H1 (cell line): ENCODE results near the gene PIM1. TPM values are rescaled to one million over a fixed set of nuclear protein-coding genes. Genes with fewer than 3 reads are reported as not detected.

Experiments used
- CTCF ChIA-PET: fragments of 300-600 bp; sonication (Branson Sonifier 250); formaldehyde crosslinking; loops from one replicate; lab custom pipeline; 2021; ENCODE audit not compliant: partially characterized antibody; lab: Charles Lee
- POLR2A ChIA-PET: fragments of 300-600 bp; sonication (Branson Sonifier 250); formaldehyde crosslinking; loops from one replicate; lab custom pipeline; 2021; ENCODE audit warnings: inconsistent platforms; ENCODE audit not compliant: partially characterized antibody; lab: Charles Lee
- DNase-seq, 2 experiments: peaks; one replicate each; pipeline versions ENCODE4 v3.0.0 to v3.0.0-alpha.2; 2010 to 2022; ENCODE audit warnings: low spot score in 2 of 2, low read depth in 1 of 2, mixed read lengths in 1 of 2
- FAIRE-seq: peaks from 2 replicates; lab custom pipeline; 2011; peaks lifted over from hg19 to GRCh38; lab: Jason Lieb, UNC
- H2AFZ ChIP-seq: 2 replicates; pipeline ENCODE4 v1.8.1; 2012; ENCODE audit warnings: low read length, inconsistent platforms
- H2AK5ac ChIP-seq: 2 replicates; pipeline ENCODE4 v1.6.1; 2013; ENCODE audit warnings: low read depth, low read length
- H2BK120ac ChIP-seq: replicated peaks from 2 replicates; pipeline ENCODE3; 2013; ENCODE audit warnings: low read depth, low read length, inconsistent platforms
- H2BK12ac ChIP-seq: 2 replicates; pipeline ENCODE4 v1.6.1; 2013; ENCODE audit warnings: low read depth, low read length
- H2BK15ac ChIP-seq: 2 replicates; pipeline ENCODE4 v1.6.1; 2013; ENCODE audit warnings: low read length
- H2BK20ac ChIP-seq: 2 replicates; pipeline ENCODE4 v1.6.1; 2013; ENCODE audit warnings: low read length
- H2BK5ac ChIP-seq: 2 replicates; pipeline ENCODE4 v1.6.1; 2013; ENCODE audit warnings: low read depth, low read length
- H3K14ac ChIP-seq: 2 replicates; pipeline ENCODE4 v1.6.1; 2013; ENCODE audit warnings: inconsistent platforms; ENCODE audit not compliant: insufficient read length
- H3K18ac ChIP-seq: 2 replicates; pipeline ENCODE4 v1.6.1; 2013; ENCODE audit warnings: low read length; ENCODE audit errors: extremely low read depth
- H3K23ac ChIP-seq: 2 replicates; pipeline ENCODE4 v1.6.1; 2013; ENCODE audit warnings: inconsistent platforms; ENCODE audit not compliant: insufficient read length
- H3K23me2 ChIP-seq: 2 replicates; pipeline ENCODE4 v1.6.1; 2013; ENCODE audit warnings: low read depth, low read length
- H3K27ac ChIP-seq: 2 replicates; pipeline ENCODE4 v1.6.1; 2011; ENCODE audit warnings: low read depth, low read length, inconsistent platforms
- H3K27me3 ChIP-seq, 4 experiments: replicated peaks in 1 of 4; 1 replicate in 1 of 4; 2 replicates in 3 of 4; pipeline versions ENCODE4 v1.6.1 to v1.8.1; 2011 to 2013; ENCODE audit warnings: low read length in 3 of 4, mild to moderate bottlenecking in 3 of 4, inconsistent platforms in 2 of 4, mixed read lengths in 2 of 4, moderate library complexity in 1 of 4; ENCODE audit not compliant: control insufficient read depth in 3 of 4, insufficient read depth in 3 of 4; ENCODE audit errors: extremely low read depth in 1 of 4
- H3K36me3 ChIP-seq, 4 experiments: 2 replicates each; pipeline versions ENCODE4 v1.6.1 to v1.8.1; 2011 to 2013; ENCODE audit warnings: mild to moderate bottlenecking in 4 of 4, low read length in 3 of 4, moderate library complexity in 2 of 4, control low read depth in 1 of 4, inconsistent platforms in 1 of 4; ENCODE audit not compliant: insufficient read depth in 4 of 4, control insufficient read depth in 2 of 4
- H3K4ac ChIP-seq: replicated peaks from 2 replicates; pipeline ENCODE3; 2013; ENCODE audit warnings: low read length, low read depth, mixed read lengths, inconsistent platforms; ENCODE audit not compliant: insufficient read length
- H3K4me1 ChIP-seq, 4 experiments: replicated peaks in 1 of 4; 1 replicate in 1 of 4; 2 replicates in 3 of 4; pipeline versions ENCODE4 v1.6.1 to v1.8.1; 2011 to 2013; ENCODE audit warnings: low read length in 3 of 4, inconsistent platforms in 2 of 4, mixed read lengths in 1 of 4; ENCODE audit not compliant: insufficient read depth in 4 of 4, control insufficient read depth in 3 of 4
- H3K4me2 ChIP-seq, 2 experiments: 2 replicates each; pipeline versions ENCODE4 v1.6.1 to v1.8.1; 2011 to 2013; ENCODE audit warnings: low read depth in 2 of 2, low read length in 2 of 2, control low read depth in 1 of 2, inconsistent platforms in 1 of 2, mild to moderate bottlenecking in 1 of 2; ENCODE audit not compliant: insufficient read depth in 1 of 2
- H3K4me3 ChIP-seq, 4 experiments: fragments of 200-600, 300-600 bp in 1 of 4; sonication (generic), shearing (Covaris generic), sonication (Bioruptor Twin) in 1 of 4; 2 replicates each; pipeline versions ENCODE4 v1.5.1 to v1.8.1; 2011 to 2016; ENCODE audit warnings: low read length in 4 of 4, low read depth in 3 of 4, control low read depth in 2 of 4, inconsistent platforms in 2 of 4, mild to moderate bottlenecking in 2 of 4, mixed read lengths in 1 of 4, moderate library complexity in 1 of 4; ENCODE audit not compliant: insufficient read depth in 2 of 4; ENCODE audit errors: extremely low read depth in 1 of 4
- H3K56ac ChIP-seq: replicated peaks from 2 replicates; pipeline ENCODE3; 2013; ENCODE audit warnings: low read depth, mild to moderate bottlenecking, mixed read lengths, low read length, inconsistent platforms; ENCODE audit not compliant: insufficient read length
- H3K79me1 ChIP-seq: 2 replicates; pipeline ENCODE4 v1.6.1; 2013; ENCODE audit warnings: low read depth, low read length, control low read depth
- H3K79me2 ChIP-seq, 2 experiments: 2 replicates each; pipeline versions ENCODE4 v1.6.1 to v1.8.1; 2012 to 2013; ENCODE audit warnings: low read length in 2 of 2, mild to moderate bottlenecking in 2 of 2, inconsistent platforms in 1 of 2; ENCODE audit not compliant: insufficient read depth in 2 of 2, control insufficient read depth in 1 of 2
- H3K9ac ChIP-seq, 4 experiments: replicated peaks in 1 of 4; 1 replicate in 1 of 4; 2 replicates in 3 of 4; pipeline versions ENCODE4 v1.6.1 to v1.8.1; 2011 to 2013; ENCODE audit warnings: low read depth in 3 of 4, low read length in 3 of 4, control low read depth in 2 of 4, mild to moderate bottlenecking in 2 of 4, moderate library complexity in 2 of 4, inconsistent platforms in 1 of 4; ENCODE audit errors: extremely low read depth in 1 of 4
- H3K9me3 ChIP-seq, 2 experiments: 2 replicates each; pipeline versions ENCODE4 v1.6.1 to v1.8.1; 2012 to 2013; ENCODE audit warnings: mild to moderate bottlenecking in 2 of 2, moderate library complexity in 2 of 2, control low read depth in 1 of 2, inconsistent platforms in 1 of 2, low read depth in 1 of 2, low read length in 1 of 2, mixed read lengths in 1 of 2; ENCODE audit not compliant: insufficient read depth in 2 of 2
- H4K20me1 ChIP-seq, 2 experiments: replicated peaks in 1 of 2; 2 replicates each; pipeline versions ENCODE3 to v1.8.1; 2011 to 2013; ENCODE audit warnings: inconsistent platforms in 2 of 2, low read length in 2 of 2, mild to moderate bottlenecking in 1 of 2; ENCODE audit not compliant: insufficient read depth in 2 of 2, control insufficient read depth in 1 of 2
- H4K5ac ChIP-seq: 2 replicates; pipeline ENCODE4 v1.6.1; 2013; ENCODE audit warnings: low read length, low read depth, mixed read lengths, inconsistent platforms; ENCODE audit not compliant: insufficient read length
- H4K8ac ChIP-seq: 2 replicates; pipeline ENCODE4 v1.8.0; 2013; ENCODE audit warnings: mild to moderate bottlenecking, moderate library complexity, low read length, inconsistent platforms; ENCODE audit not compliant: insufficient read depth; ENCODE audit errors: extremely low read depth
- H4K91ac ChIP-seq: replicated peaks from 2 replicates; pipeline ENCODE3; 2013; ENCODE audit warnings: low read length, mixed read lengths, inconsistent platforms; ENCODE audit not compliant: insufficient read length
- ASH2L ChIP-seq: fragments of 200-600, 300-600 bp; sonication (generic); IDR thresholded peaks from one replicate; pipeline ENCODE4 v1.7.1; 2017; ENCODE audit warnings: low read length
- EZH2 ChIP-seq: fragments of 200-600 bp; sonication (generic); IDR thresholded peaks from 2 replicates; pipeline ENCODE4 v1.7.1; 2012; ENCODE audit warnings: low read depth, mild to moderate bottlenecking, moderate library complexity, low read length, inconsistent platforms; ENCODE audit not compliant: severe bottlenecking
- FOSL1 ChIP-seq: IDR thresholded peaks from 2 replicates; pipeline ENCODE4 v1.6.1; 2011; ENCODE audit warnings: mild to moderate bottlenecking, low read depth, low read length, moderate library complexity; ENCODE audit not compliant: insufficient read depth
- POLR2A ChIP-seq, 2 experiments: IDR thresholded peaks; 1 replicate in 1 of 2; 2 replicates in 1 of 2; pipeline ENCODE4 v1.6.1; 2011; ENCODE audit warnings: low read depth in 2 of 2, low read length in 2 of 2, mild to moderate bottlenecking in 2 of 2; ENCODE audit errors: control extremely low read depth in 1 of 2
- POLR2AphosphoS5 ChIP-seq: IDR thresholded peaks from 2 replicates; pipeline ENCODE4 v1.6.1; 2011; ENCODE audit warnings: low read depth, low read length
- SP2 ChIP-seq: IDR thresholded peaks from 2 replicates; pipeline ENCODE4 v1.6.1; 2012; ENCODE audit warnings: mild to moderate bottlenecking, low read length, inconsistent platforms
- TEAD4 ChIP-seq: IDR thresholded peaks from 2 replicates; pipeline ENCODE4 v1.6.1; 2012; ENCODE audit warnings: low read depth, low read length, inconsistent platforms, mixed read lengths
- WGBS, 2 experiments: shearing (Covaris generic) in 1 of 2; methylation state at CpG; one replicate each; pipeline versions ENCODE4 v1.1.6 to v1.1.7; 2013 to 2015; ENCODE audit warnings: low lambda C conversion rate in 2 of 2, mixed read lengths in 2 of 2, inconsistent platforms in 1 of 2, low coverage in 1 of 2, missing lambda C conversion rate in 1 of 2; ENCODE audit not compliant: insufficient replicate concordance in 2 of 2, insufficient coverage in 1 of 2, insufficient read length in 1 of 2; ENCODE audit errors: extremely low coverage in 1 of 2, missing lambda C conversion rate in 1 of 2; 5-methylcytosine and 5-hydroxymethylcytosine counted together
- polyA plus RNA-seq, 7 experiments: library from polyadenylated mRNA; depleted of rRNA in 3 of 7; stranded (reverse) in 5 of 7; unstranded in 2 of 7; fragments of >200 nt in 5 of 7; fragments of 200-250 nt in 2 of 7; gene quantifications; 1 replicate in 5 of 7; 2 replicates in 1 of 7; 4 replicates in 1 of 7; pipeline versions ENCODE4 v1.2.1 to v1.2.3, GENCODE V29; 2011 to 2013; ENCODE audit warnings: missing spikeins in 2 of 7, mixed read lengths in 2 of 7
- total RNA-seq: library from RNA; stranded (reverse); fragmentation: NEBNext Ultra II Directional; extraction: Animal tissue kit (Norgen Biotek cat#: 25700); gene quantifications from 2 replicates; pipeline ENCODE4 v1.2.1, GENCODE V29; 2021
- TF ChIP-seq, protein P1 (sequence below): IDR thresholded peaks from 2 replicates; pipeline ENCODE4 v1.6.1; 2011; ENCODE audit warnings: low read length, improper control_type of control experiment

The PIM1 gene
- total and polyA plus RNA-seq, 2 of the 8 experiments (the other 6 are each of a cell fraction or from before 2014, with no cell fraction given) = 25.5 to 94.9 TPM

- no peaks in the 10 kb centered on the region for H3K27me3 ChIP-seq
- 0 out of 2 replicates have a peak, but pooled peaks cover 3% of the 10 kb centered on the region for H3K23me2 ChIP-seq
- peak overlapping the region; percentile 68; the same call in 1 of the 2 replicates for H3K18ac ChIP-seq
- peaks cover 0 to 55% of the 10 kb centered on the region in 2 experiments; a peak in 3 of 4 replicates for H3K79me2 ChIP-seq
- no peak overlapping the region for H4K5ac ChIP-seq
- H3K4me3 ChIP-seq = no peak overlapping the region
- peaks cover 18 to 47% (median 34%) of the 10 kb centered on the region in 4 experiments for H3K4me1 ChIP-seq
- H2AK5ac ChIP-seq = no peak overlapping the region
- FAIRE-seq (no peak), DNase-seq (no peak)
- H2BK20ac ChIP-seq = no peak overlapping the region
- H2AFZ ChIP-seq = no peak overlapping the region
- H3K4me2 ChIP-seq = peak overlapping the region; percentile 40 to 76
- ChIA-PET POLR2A (interaction anchor here (0.6 to 39.1 kb wide), 15 partner anchors 11 to 99 kb away, joined by 3 to 1024 read pairs (median 3); partner anchors contain the start of gene PIM1), CTCF (interaction anchor here (0.6 to 5.1 kb wide), 22 partner anchors 8 to 214 kb away, joined by 3 to 39 read pairs (median 3); partner anchors contain the start of gene PIM1)
- H4K91ac ChIP-seq = peak overlapping the region; percentile 31
- H3K79me1 ChIP-seq = peaks cover 3% of the 10 kb centered on the region; the same call in 1 of the 2 replicates
- no peak overlapping the region for H3K56ac ChIP-seq
- H3K9me3 ChIP-seq = no peaks in the 10 kb centered on the region
- H3K4ac ChIP-seq = no peak overlapping the region
- H3K23ac ChIP-seq = no peak overlapping the region
- H4K8ac ChIP-seq = no peak overlapping the region
- 80% methylated on average over 8 of the region's 8 CpGs; no CpG with 5 or more reads in 1 of the 2 experiments for WGBS, 2 experiments
- H3K27ac ChIP-seq = peak overlapping the region; percentile 60; the same call in 1 of the 2 replicates
- 0 out of 2 replicates have a peak overlapping the region, but pooled peaks have one; percentile 16 for H2BK5ac ChIP-seq
- H2BK120ac ChIP-seq = no peak overlapping the region
- H3K9ac ChIP-seq = no peak overlapping the region
- H2BK12ac ChIP-seq = peak overlapping the region; percentile 69; the same call in 1 of the 2 replicates
- no peak overlapping the region for H3K14ac ChIP-seq
- no peak overlapping the region for H2BK15ac ChIP-seq
- peaks cover 0 to 30% (median 0%) of the 10 kb centered on the region in 4 experiments; a peak in 1 of 8 replicates for H3K36me3 ChIP-seq
- peaks cover 0 to 1% of the 10 kb centered on the region in 2 experiments for H4K20me1 ChIP-seq
- peak in 1 of 2 experiments; percentile 41; a peak in 1 of 3 replicates for TF ChIP-seq POLR2A (IDR thresholded peaks at IDR 0.05; ENCODE audit: control extremely low read depth in 1 of 2, low read depth in 2 of 2, low read length in 2 of 2)
- no peak for TF ChIP-seq TEAD4
- TF ChIP-seq POLR2AphosphoS5 = no peak
- TF ChIP-seq FOSL1 = no peak
- TF ChIP-seq ASH2L = peak; percentile 22
- TF ChIP-seq EZH2 = no peak
- no peak for TF ChIP-seq SP2
- TF ChIP-seq, protein P1, sequence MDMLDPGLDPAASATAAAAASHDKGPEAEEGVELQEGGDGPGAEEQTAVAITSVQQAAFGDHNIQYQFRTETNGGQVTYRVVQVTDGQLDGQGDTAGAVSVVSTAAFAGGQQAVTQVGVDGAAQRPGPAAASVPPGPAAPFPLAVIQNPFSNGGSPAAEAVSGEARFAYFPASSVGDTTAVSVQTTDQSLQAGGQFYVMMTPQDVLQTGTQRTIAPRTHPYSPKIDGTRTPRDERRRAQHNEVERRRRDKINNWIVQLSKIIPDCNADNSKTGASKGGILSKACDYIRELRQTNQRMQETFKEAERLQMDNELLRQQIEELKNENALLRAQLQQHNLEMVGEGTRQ = no peak
Observed at GRCh38 chr6:37127961-37128862, 41.7 kb upstream of the PIM1 start.
